ENCODE measurements around the gene CAB39. TPM values are rescaled to one million over a fixed set of nuclear protein-coding genes. Genes with fewer than 3 reads are reported as not detected.

The CAB39 gene
- total and polyA plus RNA-seq, 2 donors (not counting 1 experiment from before 2014, with no cell fraction given): 21.7 to 75.7 TPM

DNA sequence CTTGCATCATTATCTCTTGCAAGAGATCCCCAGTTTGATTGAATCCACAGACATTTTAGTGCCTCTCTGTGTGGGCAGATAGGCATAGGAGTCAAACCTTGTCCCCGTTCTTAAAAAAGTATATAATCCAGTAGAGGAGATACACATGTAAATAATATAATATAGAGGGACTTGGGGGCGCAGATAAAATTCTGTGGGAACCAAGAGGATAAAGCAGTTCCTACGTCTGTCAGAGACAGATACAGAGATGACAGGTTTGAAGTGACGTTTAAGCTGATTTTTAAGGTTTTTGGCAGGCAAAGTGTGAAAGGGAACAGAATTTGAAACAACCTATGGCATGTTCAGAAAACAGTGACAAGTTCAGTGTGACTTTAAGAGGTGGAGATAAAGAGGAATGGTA is 63.1 kb downstream of the CAB39 start:
- H3K27me3 ChIP-seq (replicated peaks in 1 of 4; ENCODE audit: control extremely low read depth in 1 of 4, control insufficient read depth in 3 of 4, insufficient read depth in 4 of 4, low read length in 3 of 4): no peaks in the 10 kb centered on the region
- H3K4me2 ChIP-seq (replicated peaks; ENCODE audit: low read depth, low read length, poor library complexity, severe bottlenecking): no peak overlapping the region
- no peaks in the 10 kb centered on the region for H3K27me3 Mint-ChIP-seq
- ATAC-seq (ENCODE audit: low read depth) (no peak), DNase-seq (no peak)
- 100% methylated on average over 3 of the region's 4 CpGs for WGBS (ENCODE audit: insufficient coverage)
- no peaks in the 10 kb centered on the region for H3K9me3 Mint-ChIP-seq (ENCODE audit: insufficient read depth)
- peaks cover 88% of the 10 kb centered on the region for H3K79me2 ChIP-seq (ENCODE audit: control insufficient read depth, insufficient read depth, low read length)
- TF ChIP-seq, protein P1, sequence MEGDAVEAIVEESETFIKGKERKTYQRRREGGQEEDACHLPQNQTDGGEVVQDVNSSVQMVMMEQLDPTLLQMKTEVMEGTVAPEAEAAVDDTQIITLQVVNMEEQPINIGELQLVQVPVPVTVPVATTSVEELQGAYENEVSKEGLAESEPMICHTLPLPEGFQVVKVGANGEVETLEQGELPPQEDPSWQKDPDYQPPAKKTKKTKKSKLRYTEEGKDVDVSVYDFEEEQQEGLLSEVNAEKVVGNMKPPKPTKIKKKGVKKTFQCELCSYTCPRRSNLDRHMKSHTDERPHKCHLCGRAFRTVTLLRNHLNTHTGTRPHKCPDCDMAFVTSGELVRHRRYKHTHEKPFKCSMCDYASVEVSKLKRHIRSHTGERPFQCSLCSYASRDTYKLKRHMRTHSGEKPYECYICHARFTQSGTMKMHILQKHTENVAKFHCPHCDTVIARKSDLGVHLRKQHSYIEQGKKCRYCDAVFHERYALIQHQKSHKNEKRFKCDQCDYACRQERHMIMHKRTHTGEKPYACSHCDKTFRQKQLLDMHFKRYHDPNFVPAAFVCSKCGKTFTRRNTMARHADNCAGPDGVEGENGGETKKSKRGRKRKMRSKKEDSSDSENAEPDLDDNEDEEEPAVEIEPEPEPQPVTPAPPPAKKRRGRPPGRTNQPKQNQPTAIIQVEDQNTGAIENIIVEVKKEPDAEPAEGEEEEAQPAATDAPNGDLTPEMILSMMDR (IDR thresholded peaks at IDR 0.05): no peak
- no peak for TF ChIP-seq EZH2 (IDR thresholded peaks at IDR 0.05; ENCODE audit: borderline replicate concordance, insufficient read depth, low read depth, low read length, poor library complexity, severe bottlenecking)
- no peak overlapping the region for H3K27ac Mint-ChIP-seq
- no peaks in the 10 kb centered on the region for H3K9me3 ChIP-seq (ENCODE audit: control extremely low read depth in 1 of 3, control insufficient read depth in 2 of 3, insufficient read depth in 1 of 3, low read length in 2 of 3)
- H3K9ac ChIP-seq (ENCODE audit: low read length): no peak overlapping the region
- H2AFZ ChIP-seq (ENCODE audit: insufficient read depth, low read depth, low read length, poor library complexity, severe bottlenecking): no peak overlapping the region
- peaks cover 34% of the 10 kb centered on the region for H4K20me1 ChIP-seq (ENCODE audit: control insufficient read depth, insufficient read depth, low read length, poor library complexity, severe bottlenecking)
- H3K27ac ChIP-seq (ENCODE audit: low read length in 2 of 2): no peak overlapping the region
- intact Hi-C loops (cut with micrococcal nuclease): no loop called here
- H3K4me1 ChIP-seq (ENCODE audit: control insufficient read depth in 2 of 2, insufficient read depth in 2 of 2, low read length in 2 of 2): no peaks in the 10 kb centered on the region
- H3K4me3 ChIP-seq (ENCODE audit: control extremely low read depth in 1 of 5, extremely low read depth in 1 of 5, insufficient read depth in 1 of 5, low read depth in 2 of 5, low read length in 4 of 5): no peak overlapping the region
- H3K4me1 Mint-ChIP-seq: peaks cover 31% of the 10 kb centered on the region
- H3K36me3 ChIP-seq (replicated peaks in 1 of 2; ENCODE audit: control extremely low read depth in 1 of 2, control insufficient read depth in 1 of 2, extremely low read depth in 1 of 2, insufficient read depth in 2 of 2, low read length in 1 of 2): peaks cover 0 to 12% of the 10 kb centered on the region in 2 experiments
- ChIA-PET POLR2A (no interaction called here), CTCF (interaction anchor here (1.5 to 1.6 kb wide), 2 partner anchors 12 to 22 kb away, joined by 4 to 6 read pairs; no protein-coding TSS in a partner anchor)
- no peak overlapping the region for H3K4me3 Mint-ChIP-seq

DNA sequence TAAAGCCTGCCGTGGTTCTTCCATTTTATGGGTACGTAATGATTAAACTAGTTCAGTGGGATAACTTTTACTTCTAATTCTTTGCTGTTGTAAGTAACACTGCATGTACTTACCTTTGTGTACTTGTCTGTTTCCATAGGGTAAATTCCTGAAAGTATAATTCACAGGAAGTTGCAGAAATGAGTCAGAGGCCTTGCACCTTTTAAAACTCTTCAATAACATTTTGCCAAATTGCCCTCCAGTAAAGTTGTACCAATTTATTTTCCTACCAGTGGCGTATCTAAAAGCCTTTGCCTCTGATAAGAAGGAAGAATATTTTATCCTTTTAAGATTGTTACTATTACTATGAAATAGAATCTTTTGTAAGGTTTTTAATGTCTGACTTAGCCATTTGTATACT is 65.1 kb downstream of the CAB39 start:
- Histone ChIP-seq H3K27ac (ENCODE audit: low read length in 2 of 2) (no peak overlapping the region), H3K4me2 (replicated peaks; ENCODE audit: low read depth, low read length, poor library complexity, severe bottlenecking) (no peak overlapping the region), H3K36me3 (replicated peaks in 1 of 2; ENCODE audit: control extremely low read depth in 1 of 2, control insufficient read depth in 1 of 2, extremely low read depth in 1 of 2, insufficient read depth in 2 of 2, low read length in 1 of 2) (peaks cover 1 to 12% of the 10 kb centered on the region in 2 experiments), H3K9me3 (ENCODE audit: control extremely low read depth in 1 of 3, control insufficient read depth in 2 of 3, insufficient read depth in 1 of 3, low read length in 2 of 3) (no peaks in the 10 kb centered on the region), H4K20me1 (ENCODE audit: control insufficient read depth, insufficient read depth, low read length, poor library complexity, severe bottlenecking) (peaks cover 34% of the 10 kb centered on the region), H3K27me3 (replicated peaks in 1 of 4; ENCODE audit: control extremely low read depth in 1 of 4, control insufficient read depth in 3 of 4, insufficient read depth in 4 of 4, low read length in 3 of 4) (no peaks in the 10 kb centered on the region), H2AFZ (ENCODE audit: insufficient read depth, low read depth, low read length, poor library complexity, severe bottlenecking) (no peak overlapping the region), H3K9ac (ENCODE audit: low read length) (no peak overlapping the region), H3K4me1 (ENCODE audit: control insufficient read depth in 2 of 2, insufficient read depth in 2 of 2, low read length in 2 of 2) (no peaks in the 10 kb centered on the region), H3K4me3 (ENCODE audit: control extremely low read depth in 1 of 5, extremely low read depth in 1 of 5, insufficient read depth in 1 of 5, low read depth in 2 of 5, low read length in 4 of 5) (no peak overlapping the region), H3K79me2 (ENCODE audit: control insufficient read depth, insufficient read depth, low read length) (peaks cover 89% of the 10 kb centered on the region)
- Mint-ChIP-seq H3K27me3 (no peaks in the 10 kb centered on the region), H3K27ac (no peak overlapping the region), H3K4me1 (peaks cover 34% of the 10 kb centered on the region), H3K9me3 (ENCODE audit: insufficient read depth) (no peaks in the 10 kb centered on the region), H3K4me3 (no peak overlapping the region)
- ATAC-seq (ENCODE audit: low read depth) (no peak), DNase-seq (no peak)
- TF ChIP-seq, protein P1 (IDR thresholded peaks at IDR 0.05): no peak
- TF ChIP-seq EZH2 (IDR thresholded peaks at IDR 0.05; ENCODE audit: borderline replicate concordance, insufficient read depth, low read depth, low read length, poor library complexity, severe bottlenecking): no peak
- CTCF ChIA-PET: interaction anchor here (1.8 kb wide), 1 partner anchor 12 kb away, joined by 4 read pairs; no protein-coding TSS in a partner anchor
- intact Hi-C loops (cut with micrococcal nuclease): no loop called here
- POLR2A ChIA-PET: interaction anchor here (0.7 kb wide), 1 partner anchor 307 kb away, joined by 6 read pairs; no protein-coding TSS in a partner anchor
- WGBS (ENCODE audit: insufficient coverage): no CpG with 5 or more reads among the region's 3 CpGs

Data from B cell (primary cell).